ENCODE measurements around the gene CXXC5. TPM values are rescaled to one million over a fixed set of nuclear protein-coding genes. Genes with fewer than 3 reads are reported as not detected.
"Not testable (repeated sequence)": the region's sequence is repeated elsewhere in the genome, so short reads cannot be mapped to it uniquely, and the experiment has no call there.

CXXC5 gene
- total RNA-seq, result 1 to 10 TPM; 1.2 to 1.7 TPM

DNA sequence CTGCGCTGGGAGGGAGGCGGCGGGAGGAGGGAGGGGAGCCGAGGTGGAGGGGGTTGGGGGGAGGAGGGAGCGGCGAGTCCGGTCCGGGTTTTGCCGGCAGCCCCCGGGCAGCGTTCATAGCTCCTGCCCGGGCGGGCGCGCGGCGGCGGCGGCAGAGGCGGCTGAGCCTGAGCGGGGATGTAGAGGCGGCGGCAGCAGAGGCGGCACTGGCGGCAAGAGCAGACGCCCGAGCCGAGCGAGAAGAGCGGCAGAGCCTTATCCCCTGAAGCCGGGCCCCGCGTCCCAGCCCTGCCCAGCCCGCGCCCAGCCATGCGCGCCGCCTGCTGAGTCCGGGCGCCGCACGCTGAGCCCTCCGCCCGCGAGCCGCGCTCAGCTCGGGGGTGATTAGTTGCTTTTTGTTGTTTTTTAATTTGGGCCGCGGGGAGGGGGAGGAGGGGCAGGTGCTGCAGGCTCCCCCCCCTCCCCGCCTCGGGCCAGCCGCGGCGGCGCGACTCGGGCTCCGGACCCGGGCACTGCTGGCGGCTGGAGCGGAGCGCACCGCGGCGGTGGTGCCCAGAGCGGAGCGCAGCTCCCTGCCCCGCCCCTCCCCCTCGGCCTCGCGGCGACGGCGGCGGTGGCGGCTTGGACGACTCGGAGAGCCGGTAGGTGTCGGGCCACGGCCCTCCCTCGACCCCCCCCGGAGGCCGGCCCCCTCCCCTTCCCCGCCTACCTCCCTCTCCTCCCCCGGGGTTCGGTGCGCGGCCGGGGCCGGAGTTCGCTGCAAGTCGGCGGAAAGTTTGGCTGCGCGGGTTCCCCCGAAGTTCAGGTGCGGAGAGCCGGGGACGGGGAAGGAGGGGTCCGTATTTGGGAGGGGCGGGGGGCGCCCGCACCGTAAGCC, at the start of gene CXXC5:
Gene CXXC5, plus strand, starts transcription at position 145 of the 877 bp plus-strand sequence. CDS start 32,175 bp downstream, outside the sequence.
- CTCF ChIA-PET, result interaction anchor here (0.7 to 1.4 kb wide), 9 partner anchors 10 to 127 kb away, joined by 3 to 10 read pairs (median 3); no protein-coding TSS in a partner anchor
- peak; percentile 46 for DNase-seq
- intact Hi-C loops (cut with micrococcal nuclease), result loop anchor here (1.0 kb wide), 2 partner anchors 11 to 99 kb away; no protein-coding TSS in a partner anchor
- no peaks in the 10 kb centered on the region for H3K9me3 Mint-ChIP-seq
- peak within 1 kb of the TSS; percentile 66 for H3K4me3 Mint-ChIP-seq
- H3K27me3 Mint-ChIP-seq (ENCODE audit: low read depth), result peaks cover 58% of the 10 kb centered on the region
- no peaks in the 10 kb centered on the region for H3K36me3 Mint-ChIP-seq (ENCODE audit: low read depth)
- H3K27ac Mint-ChIP-seq, result no peak within 1 kb of the TSS
- peaks cover 31% of the 10 kb centered on the region for H3K4me1 Mint-ChIP-seq (ENCODE audit: low read depth)

DNA sequence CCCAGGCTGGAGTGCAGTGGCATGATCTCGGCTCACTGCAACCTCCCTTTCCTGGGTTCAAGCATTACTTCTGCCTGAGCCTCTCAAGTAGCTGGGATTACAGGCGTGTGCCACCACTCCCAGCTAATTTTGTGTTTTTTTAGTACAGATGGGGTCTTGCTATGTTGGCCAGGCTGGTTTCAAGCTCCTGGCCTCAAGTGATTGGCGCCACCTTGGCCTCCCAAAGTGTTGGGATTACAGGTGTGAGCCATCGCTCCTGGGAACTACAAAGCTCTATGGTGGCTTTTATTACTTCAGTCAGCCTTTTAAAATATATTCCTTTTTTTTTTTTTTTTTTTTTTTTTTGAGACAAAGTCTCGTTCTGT, 49.6 kb upstream of the CXXC5 start:
- DNase-seq; H3K27ac Mint-ChIP-seq; H3K4me3 Mint-ChIP-seq; intact Hi-C loops (cut with micrococcal nuclease); H3K27me3 Mint-ChIP-seq (ENCODE audit: low read depth); H3K9me3 Mint-ChIP-seq: not testable (repeated sequence)
- Mint-ChIP-seq H3K36me3 (ENCODE audit: low read depth) (peaks cover 20% of the 10 kb centered on the region), H3K4me1 (ENCODE audit: low read depth) (peaks cover 33% of the 10 kb centered on the region)
- CTCF ChIA-PET, result interaction anchor here (0.6 to 1.7 kb wide), 7 partner anchors 9 to 167 kb away, joined by 3 to 10 read pairs (median 5); no protein-coding TSS in a partner anchor

GRCh38 chr5:139600336-139600949, 47.7 kb upstream of the CXXC5 start:
- Mint-ChIP-seq H3K36me3 (ENCODE audit: low read depth) (peaks cover 22% of the 10 kb centered on the region), H3K9me3 (peaks cover 2% of the 10 kb centered on the region), H3K27ac (no peak overlapping the region), H3K4me1 (ENCODE audit: low read depth) (peaks cover 22% of the 10 kb centered on the region), H3K4me3 (no peak overlapping the region), H3K27me3 (ENCODE audit: low read depth) (no peaks in the 10 kb centered on the region)
- DNase-seq, result no peak
- CTCF ChIA-PET, result interaction anchor here (1.3 kb wide), 2 partner anchors 33 to 166 kb away, joined by 3 read pairs; no protein-coding TSS in a partner anchor
- intact Hi-C loops (cut with micrococcal nuclease), result no loop called here

GRCh38 chr5:139601429-139601828, 46.7 kb upstream of the CXXC5 start:
- CTCF ChIA-PET, result interaction anchor here (0.7 to 1.4 kb wide), 2 partner anchors 27 to 44 kb away, joined by 3 to 4 read pairs; no protein-coding TSS in a partner anchor
- no peak for DNase-seq
- peaks cover 27% of the 10 kb centered on the region for H3K4me1 Mint-ChIP-seq (ENCODE audit: low read depth)
- no peaks in the 10 kb centered on the region for H3K27me3 Mint-ChIP-seq (ENCODE audit: low read depth)
- no peak overlapping the region for H3K4me3 Mint-ChIP-seq
- peaks cover 2% of the 10 kb centered on the region for H3K9me3 Mint-ChIP-seq
- intact Hi-C loops (cut with micrococcal nuclease), result no loop called here
- peaks cover 22% of the 10 kb centered on the region for H3K36me3 Mint-ChIP-seq (ENCODE audit: low read depth)
- H3K27ac Mint-ChIP-seq, result no peak overlapping the region

DNA sequence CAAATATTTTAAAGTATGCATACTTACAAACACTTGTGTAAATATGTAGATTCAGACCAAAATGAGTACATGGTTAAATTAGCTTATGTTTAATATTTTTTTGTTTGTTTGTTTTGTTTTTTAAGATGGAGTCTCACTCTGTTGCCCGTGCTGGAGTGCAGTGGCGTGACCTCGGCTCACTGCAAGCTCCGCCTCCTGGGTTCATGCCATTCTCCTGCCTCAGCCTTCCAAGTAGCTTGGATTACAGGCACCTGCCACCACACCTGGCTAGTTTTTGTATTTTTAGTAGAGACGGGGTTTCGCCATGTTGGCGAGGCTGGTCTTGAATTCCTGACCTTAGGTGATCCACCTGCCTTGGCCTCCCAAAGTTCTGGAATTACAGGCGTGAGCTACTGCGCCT, 46.2 kb upstream of the CXXC5 start:
- DNase-seq; H3K27ac Mint-ChIP-seq; H3K9me3 Mint-ChIP-seq; intact Hi-C loops (cut with micrococcal nuclease); H3K27me3 Mint-ChIP-seq (ENCODE audit: low read depth); H3K4me3 Mint-ChIP-seq: not testable (repeated sequence)
- Mint-ChIP-seq H3K4me1 (ENCODE audit: low read depth) (peaks cover 27% of the 10 kb centered on the region), H3K36me3 (ENCODE audit: low read depth) (peaks cover 22% of the 10 kb centered on the region)
- CTCF ChIA-PET, result interaction anchor here (0.7 to 1.4 kb wide), 2 partner anchors 27 to 44 kb away, joined by 3 to 4 read pairs; no protein-coding TSS in a partner anchor

DNA sequence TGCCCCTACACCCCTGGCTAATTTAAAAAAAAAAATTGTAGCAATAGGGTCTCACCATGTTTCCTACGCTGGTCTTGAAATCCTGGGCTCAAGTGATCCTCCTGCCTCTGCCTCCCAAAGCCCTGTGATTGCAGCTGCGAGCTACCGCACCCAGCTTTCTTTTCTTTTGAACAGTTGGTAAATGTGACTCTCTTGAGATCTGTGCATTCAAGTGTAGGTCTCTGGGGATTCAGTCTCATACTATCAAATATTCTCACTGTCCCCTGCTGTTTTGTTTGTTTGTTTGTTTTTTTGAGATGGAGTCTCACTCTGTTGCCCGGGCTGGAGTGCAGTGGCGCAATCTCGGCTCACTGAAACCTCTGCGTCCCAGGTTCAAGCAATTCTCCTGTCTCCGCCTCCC, 42.3 kb upstream of the CXXC5 start:
- intact Hi-C loops (cut with micrococcal nuclease), result no loop called here
- Mint-ChIP-seq H3K4me3 (no peak overlapping the region), H3K36me3 (ENCODE audit: low read depth) (peaks cover 12% of the 10 kb centered on the region), H3K27me3 (ENCODE audit: low read depth) (no peaks in the 10 kb centered on the region), H3K4me1 (ENCODE audit: low read depth) (peaks cover 29% of the 10 kb centered on the region), H3K27ac (peak overlapping the region; percentile 36), H3K9me3 (no peaks in the 10 kb centered on the region)
- CTCF ChIA-PET, result interaction anchor here (0.7 to 1.1 kb wide), 2 partner anchors 13 to 65 kb away, joined by 3 to 10 read pairs; no protein-coding TSS in a partner anchor
- no peak for DNase-seq

GRCh38 chr5:139611703-139612584, 36.2 kb upstream of the CXXC5 start:
- CTCF ChIA-PET, result interaction anchor here (1.1 to 1.5 kb wide), 2 partner anchors 24 to 47 kb away, joined by 3 read pairs; no protein-coding TSS in a partner anchor
- DNase-seq, result peak; percentile 64
- no peaks in the 10 kb centered on the region for H3K9me3 Mint-ChIP-seq
- intact Hi-C loops (cut with micrococcal nuclease), result loop anchor here (1.0 to 5.0 kb wide), 3 partner anchors 28 to 50 kb away; partner anchors contain the start of gene UBE2D2
- peaks cover 36% of the 10 kb centered on the region for H3K4me1 Mint-ChIP-seq (ENCODE audit: low read depth)
- no peak overlapping the region for H3K4me3 Mint-ChIP-seq
- peak overlapping the region; percentile 81 for H3K27ac Mint-ChIP-seq
- no peaks in the 10 kb centered on the region for H3K27me3 Mint-ChIP-seq (ENCODE audit: low read depth)
- peaks cover 10% of the 10 kb centered on the region for H3K36me3 Mint-ChIP-seq (ENCODE audit: low read depth)

DNA sequence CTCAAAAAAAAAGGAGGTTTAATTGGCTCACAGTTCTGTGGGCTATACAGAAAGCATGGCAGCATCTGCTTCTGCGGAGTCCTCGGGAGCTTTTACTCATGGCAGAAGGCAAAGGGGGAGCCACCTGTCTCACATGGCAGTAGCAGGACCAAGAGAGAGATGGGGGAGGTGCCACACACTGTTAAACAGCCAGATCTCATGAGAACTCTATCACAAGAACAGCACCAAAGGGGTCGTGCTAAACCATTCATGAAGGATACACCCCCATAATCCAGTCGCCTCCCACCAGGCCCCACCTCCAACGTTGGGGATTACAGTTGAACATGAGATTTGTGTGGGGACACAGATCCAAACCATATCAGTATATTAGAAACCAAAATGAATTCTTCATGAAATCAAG, 28.3 kb upstream of the CXXC5 start:
- no peak for DNase-seq
- intact Hi-C loops (cut with micrococcal nuclease), result no loop called here
- Mint-ChIP-seq H3K36me3 (ENCODE audit: low read depth) (peaks cover 37% of the 10 kb centered on the region), H3K27ac (no peak overlapping the region), H3K4me1 (ENCODE audit: low read depth) (peaks cover 4% of the 10 kb centered on the region), H3K27me3 (ENCODE audit: low read depth) (no peaks in the 10 kb centered on the region), H3K4me3 (no peak overlapping the region), H3K9me3 (no peaks in the 10 kb centered on the region)
- CTCF ChIA-PET, result no interaction called here

GRCh38 chr5:139625398-139625797, 22.8 kb upstream of the CXXC5 start:
- H3K27ac Mint-ChIP-seq; intact Hi-C loops (cut with micrococcal nuclease); H3K9me3 Mint-ChIP-seq; H3K4me3 Mint-ChIP-seq; H3K27me3 Mint-ChIP-seq (ENCODE audit: low read depth); H3K4me1 Mint-ChIP-seq (ENCODE audit: low read depth); DNase-seq: not testable (repeated sequence)
- CTCF ChIA-PET, result interaction anchor here (0.6 to 4.8 kb wide), 6 partner anchors 10 to 151 kb away, joined by 3 to 23 read pairs (median 3); no protein-coding TSS in a partner anchor
- peaks cover 32% of the 10 kb centered on the region for H3K36me3 Mint-ChIP-seq (ENCODE audit: low read depth)

DNA sequence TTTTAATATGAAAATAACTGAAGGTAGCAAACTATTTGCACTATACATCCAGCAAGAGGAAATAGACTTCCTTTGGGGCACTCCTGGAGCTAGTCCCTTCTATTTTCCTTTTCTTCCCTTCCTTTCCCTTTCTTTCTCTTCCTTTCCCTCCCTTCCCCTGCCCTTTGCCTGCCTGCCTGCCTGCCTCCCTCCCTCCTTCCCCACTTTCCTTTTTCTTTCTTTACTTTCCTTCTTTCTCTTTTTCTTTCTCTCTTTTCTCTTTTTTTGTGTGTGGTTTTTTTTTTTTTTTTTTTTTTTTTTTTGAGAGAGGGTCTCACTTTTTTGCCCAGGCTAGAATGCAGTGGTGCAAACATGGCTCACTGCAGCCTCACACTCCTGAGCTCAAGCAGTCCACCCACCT, 17.3 kb upstream of the CXXC5 start:
- Mint-ChIP-seq H3K9me3 (no peaks in the 10 kb centered on the region), H3K27me3 (ENCODE audit: low read depth) (no peaks in the 10 kb centered on the region), H3K36me3 (ENCODE audit: low read depth) (peaks cover 10% of the 10 kb centered on the region), H3K4me3 (no peak overlapping the region), H3K27ac (no peak overlapping the region), H3K4me1 (ENCODE audit: low read depth) (peaks cover 16% of the 10 kb centered on the region)
- DNase-seq, result no peak
- intact Hi-C loops (cut with micrococcal nuclease), result loop anchor here (10.0 kb wide), 1 partner anchor 334 kb away; no protein-coding TSS in a partner anchor
- CTCF ChIA-PET, result interaction anchor here (1.2 to 7.1 kb wide), 3 partner anchors 60 to 139 kb away, joined by 4 to 110 read pairs (median 63); no protein-coding TSS in a partner anchor

DNA sequence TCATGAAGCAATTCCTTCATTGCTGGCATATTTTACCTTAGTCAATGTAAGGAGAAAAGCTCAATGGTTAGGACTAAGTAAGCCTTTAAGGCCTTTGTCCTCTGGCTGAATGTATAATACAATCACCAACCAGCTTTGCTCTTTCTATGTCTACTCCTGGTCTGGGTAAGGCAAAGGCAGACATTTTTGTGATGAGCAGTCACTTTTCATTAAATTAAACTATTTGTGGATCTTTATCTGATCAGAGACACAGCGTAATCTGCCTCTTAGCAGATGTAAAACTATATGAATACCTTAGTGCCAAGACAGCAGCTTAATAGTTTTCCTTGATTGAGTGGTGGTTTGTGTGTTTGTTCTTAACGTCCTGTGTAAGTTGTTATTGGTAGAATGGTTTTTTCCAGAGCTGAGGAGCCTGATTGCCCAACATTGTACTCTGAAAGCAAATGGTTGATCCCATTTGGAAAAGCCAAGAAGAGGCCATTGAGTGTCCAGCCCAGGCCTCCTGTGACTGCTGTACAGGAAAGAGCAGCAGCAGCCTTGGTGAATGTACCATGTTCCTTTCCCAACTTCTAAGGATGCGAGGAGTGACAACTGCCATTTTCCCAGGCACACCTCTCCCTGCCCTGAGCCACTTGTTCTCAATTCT, 16.5 kb upstream of the CXXC5 start:
- no peak for DNase-seq
- Mint-ChIP-seq H3K9me3 (no peaks in the 10 kb centered on the region), H3K36me3 (ENCODE audit: low read depth) (peaks cover 5% of the 10 kb centered on the region), H3K4me3 (no peak overlapping the region), H3K27ac (no peak overlapping the region), H3K4me1 (ENCODE audit: low read depth) (peaks cover 24% of the 10 kb centered on the region), H3K27me3 (ENCODE audit: low read depth) (no peaks in the 10 kb centered on the region)
- intact Hi-C loops (cut with micrococcal nuclease), result loop anchor here (2.0 to 10.0 kb wide), 2 partner anchors 209 to 333 kb away; no protein-coding TSS in a partner anchor
- CTCF ChIA-PET, result interaction anchor here (1.1 to 7.1 kb wide), 8 partner anchors 10 to 209 kb away, joined by 3 to 110 read pairs (median 6); no protein-coding TSS in a partner anchor
